Neural cell (in vitro differentiated cells): Measurements from ENCODE around the gene DMAP1. TPM values are rescaled to one million over a fixed set of nuclear protein-coding genes. Genes with fewer than 3 reads are reported as not detected.

ENCODE experiments used
- H2AFZ ChIP-seq: fragments of 200-600, 300-800 bp; sonication (generic), shearing (Covaris generic); 2 replicates; pipeline ENCODE4 v1.6.0; 2014; ENCODE audit warnings: low read depth, mild to moderate bottlenecking, antibody characterized with exemption, low read length, moderate library complexity
- H3F3A ChIP-seq: fragments of 200-600 bp; shearing (Covaris generic); 2 replicates; pipeline ENCODE4 v1.6.1; 2016; ENCODE audit warnings: mild to moderate bottlenecking, moderate library complexity, mixed read lengths, antibody characterized with exemption, low read length; ENCODE audit not compliant: insufficient read depth, poor library complexity, severe bottlenecking
- H3K27ac ChIP-seq: fragments of 200-600, 300-800 bp; sonication (generic), shearing (Covaris generic); 2 replicates; pipeline ENCODE4 v1.5.1; 2014; ENCODE audit warnings: mild to moderate bottlenecking, low read length, moderate library complexity
- H3K27me3 ChIP-seq: fragments of 300-800, 200-600 bp; sonication (generic), shearing (Covaris generic); 2 replicates; pipeline ENCODE4 v1.6.0; 2014; ENCODE audit warnings: mild to moderate bottlenecking, low read depth, low read length, moderate library complexity; ENCODE audit not compliant: insufficient read depth
- H3K36me3 ChIP-seq: fragments of 300-800, 200-600 bp; sonication (generic), shearing (Covaris generic); 2 replicates; pipeline ENCODE4 v1.5.1; 2014; ENCODE audit warnings: mild to moderate bottlenecking, antibody characterized with exemption, low read length, moderate library complexity; ENCODE audit not compliant: insufficient read depth
- H3K4me2 ChIP-seq: fragments of 300-800, 200-600 bp; sonication (generic), shearing (Covaris generic); 2 replicates; pipeline ENCODE4 v1.6.0; 2014; ENCODE audit warnings: mild to moderate bottlenecking, low read length
- H3K4me3 ChIP-seq: fragments of 300-800, 200-600 bp; sonication (generic), shearing (Covaris generic); 2 replicates; pipeline ENCODE4 v1.5.1; 2014; ENCODE audit warnings: mild to moderate bottlenecking, low read length, moderate library complexity
- H3K79me2 ChIP-seq: fragments of 200-600 bp; shearing (Covaris generic); replicated peaks from 2 replicates; pipeline ENCODE4 v1.6.0; 2014; ENCODE audit warnings: mild to moderate bottlenecking, low read length, moderate library complexity; ENCODE audit not compliant: insufficient read depth
- H3K9ac ChIP-seq: fragments of 300-800, 200-600 bp; sonication (generic), shearing (Covaris generic); 2 replicates; pipeline ENCODE4 v1.6.1; 2016; ENCODE audit warnings: mild to moderate bottlenecking, low read length, mixed read lengths
- H3K9me2 ChIP-seq: fragments of 200-600 bp; shearing (Covaris generic); 2 replicates; pipeline ENCODE4 v1.6.1; 2016; ENCODE audit warnings: mild to moderate bottlenecking, low read length, mixed read lengths; ENCODE audit not compliant: insufficient read depth
- H3K9me3 ChIP-seq: fragments of 200-600, 300-800 bp; sonication (generic), shearing (Covaris generic); 2 replicates; pipeline ENCODE4 v1.6.1; 2016; ENCODE audit warnings: mild to moderate bottlenecking, mixed run types, low read length, moderate library complexity, mixed read lengths
- H4K20me1 ChIP-seq: fragments of 200-600 bp; shearing (Covaris generic); 2 replicates; pipeline ENCODE4 v1.6.1; 2016; ENCODE audit warnings: mild to moderate bottlenecking, mixed run types; ENCODE audit not compliant: insufficient read depth
- EP300 ChIP-seq: fragments of 450-650 bp; conservative IDR thresholded peaks from 2 replicates; pipeline ENCODE4 v1.6.1; 2014; ENCODE audit warnings: antibody characterized with exemption, mild to moderate bottlenecking, moderate library complexity; ENCODE audit not compliant: poor library complexity, severe bottlenecking
- EZH2 ChIP-seq: fragments of 200-600, 300-800 bp; shearing (Covaris generic), sonication (generic); IDR thresholded peaks from 2 replicates; pipeline ENCODE4 v1.6.1; 2014; ENCODE audit warnings: antibody characterized with exemption, low read length, borderline replicate concordance, mild to moderate bottlenecking; ENCODE audit not compliant: insufficient read depth, poor library complexity, severe bottlenecking
- MXI1 ChIP-seq: fragments of 450-650 bp; conservative IDR thresholded peaks from 2 replicates; pipeline ENCODE4 v1.6.1; 2014; ENCODE audit warnings: antibody characterized with exemption, mild to moderate bottlenecking; ENCODE audit not compliant: poor library complexity, severe bottlenecking
- POLR2AphosphoS5 ChIP-seq: IDR thresholded peaks from 2 replicates; pipeline ENCODE4 v1.6.1; 2012
- RAD21 ChIP-seq: fragments of 450-650 bp; conservative IDR thresholded peaks from 2 replicates; pipeline ENCODE4 v1.6.1; 2014; ENCODE audit warnings: antibody characterized with exemption, mild to moderate bottlenecking, moderate library complexity
- SMC3 ChIP-seq: fragments of 450-650 bp; conservative IDR thresholded peaks from 2 replicates; pipeline ENCODE4 v1.6.1; 2014; ENCODE audit warnings: antibody characterized with exemption, mild to moderate bottlenecking, moderate library complexity; ENCODE audit not compliant: poor library complexity
- TAF1 ChIP-seq: IDR thresholded peaks from 2 replicates; pipeline ENCODE4 v1.6.1; 2012; ENCODE audit warnings: low read depth
- polyA plus RNA-seq: library from polyadenylated mRNA; depleted of rRNA; stranded (reverse); fragments of >200 nt; gene quantifications from 2 replicates; pipeline ENCODE4 v1.2.3, GENCODE V29; 2014
- TF ChIP-seq, protein P1 (sequence below): fragments of 450-650 bp; IDR thresholded peaks from 2 replicates; pipeline ENCODE4 v1.5.1; 2014; ENCODE audit warnings: antibody characterized with exemption, mild to moderate bottlenecking, moderate library complexity; ENCODE audit not compliant: poor library complexity, severe bottlenecking
- TF ChIP-seq, protein P2 (sequence below): IDR thresholded peaks from 2 replicates; pipeline ENCODE4 v1.6.1; 2012; ENCODE audit warnings: borderline replicate concordance

Gene DMAP1
- polyA plus RNA-seq, 1 donor from 2014 or later = 55.6 TPM

DNA sequence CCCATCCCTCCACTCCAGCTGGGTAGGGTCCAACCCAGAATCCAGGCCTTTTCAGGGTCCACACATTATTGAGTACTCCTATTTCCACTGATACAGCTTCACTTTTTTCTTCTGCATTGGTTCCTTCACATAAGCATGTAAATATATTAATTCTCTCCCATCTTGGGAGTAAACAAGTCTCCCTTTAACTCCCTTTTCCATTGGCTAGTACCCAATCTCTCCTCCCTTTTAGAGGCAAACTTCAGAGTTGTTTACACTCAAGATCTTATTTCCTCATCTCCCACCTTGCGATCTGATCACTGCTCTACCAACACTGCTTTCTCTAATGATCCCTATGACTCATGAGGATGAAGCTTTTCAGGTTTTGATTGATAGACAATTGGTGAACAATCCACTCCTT is 20.3 kb downstream of the DMAP1 start:
- no peak overlapping the region for H3K4me2 ChIP-seq
- no peak overlapping the region for H3K4me3 ChIP-seq
- H3K9me3 ChIP-seq = no peaks in the 10 kb centered on the region
- H3K9ac ChIP-seq = no peak overlapping the region
- H2AFZ ChIP-seq = no peak overlapping the region
- TF ChIP-seq, protein P1, sequence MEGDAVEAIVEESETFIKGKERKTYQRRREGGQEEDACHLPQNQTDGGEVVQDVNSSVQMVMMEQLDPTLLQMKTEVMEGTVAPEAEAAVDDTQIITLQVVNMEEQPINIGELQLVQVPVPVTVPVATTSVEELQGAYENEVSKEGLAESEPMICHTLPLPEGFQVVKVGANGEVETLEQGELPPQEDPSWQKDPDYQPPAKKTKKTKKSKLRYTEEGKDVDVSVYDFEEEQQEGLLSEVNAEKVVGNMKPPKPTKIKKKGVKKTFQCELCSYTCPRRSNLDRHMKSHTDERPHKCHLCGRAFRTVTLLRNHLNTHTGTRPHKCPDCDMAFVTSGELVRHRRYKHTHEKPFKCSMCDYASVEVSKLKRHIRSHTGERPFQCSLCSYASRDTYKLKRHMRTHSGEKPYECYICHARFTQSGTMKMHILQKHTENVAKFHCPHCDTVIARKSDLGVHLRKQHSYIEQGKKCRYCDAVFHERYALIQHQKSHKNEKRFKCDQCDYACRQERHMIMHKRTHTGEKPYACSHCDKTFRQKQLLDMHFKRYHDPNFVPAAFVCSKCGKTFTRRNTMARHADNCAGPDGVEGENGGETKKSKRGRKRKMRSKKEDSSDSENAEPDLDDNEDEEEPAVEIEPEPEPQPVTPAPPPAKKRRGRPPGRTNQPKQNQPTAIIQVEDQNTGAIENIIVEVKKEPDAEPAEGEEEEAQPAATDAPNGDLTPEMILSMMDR = no peak
- TF ChIP-seq, protein P2, sequence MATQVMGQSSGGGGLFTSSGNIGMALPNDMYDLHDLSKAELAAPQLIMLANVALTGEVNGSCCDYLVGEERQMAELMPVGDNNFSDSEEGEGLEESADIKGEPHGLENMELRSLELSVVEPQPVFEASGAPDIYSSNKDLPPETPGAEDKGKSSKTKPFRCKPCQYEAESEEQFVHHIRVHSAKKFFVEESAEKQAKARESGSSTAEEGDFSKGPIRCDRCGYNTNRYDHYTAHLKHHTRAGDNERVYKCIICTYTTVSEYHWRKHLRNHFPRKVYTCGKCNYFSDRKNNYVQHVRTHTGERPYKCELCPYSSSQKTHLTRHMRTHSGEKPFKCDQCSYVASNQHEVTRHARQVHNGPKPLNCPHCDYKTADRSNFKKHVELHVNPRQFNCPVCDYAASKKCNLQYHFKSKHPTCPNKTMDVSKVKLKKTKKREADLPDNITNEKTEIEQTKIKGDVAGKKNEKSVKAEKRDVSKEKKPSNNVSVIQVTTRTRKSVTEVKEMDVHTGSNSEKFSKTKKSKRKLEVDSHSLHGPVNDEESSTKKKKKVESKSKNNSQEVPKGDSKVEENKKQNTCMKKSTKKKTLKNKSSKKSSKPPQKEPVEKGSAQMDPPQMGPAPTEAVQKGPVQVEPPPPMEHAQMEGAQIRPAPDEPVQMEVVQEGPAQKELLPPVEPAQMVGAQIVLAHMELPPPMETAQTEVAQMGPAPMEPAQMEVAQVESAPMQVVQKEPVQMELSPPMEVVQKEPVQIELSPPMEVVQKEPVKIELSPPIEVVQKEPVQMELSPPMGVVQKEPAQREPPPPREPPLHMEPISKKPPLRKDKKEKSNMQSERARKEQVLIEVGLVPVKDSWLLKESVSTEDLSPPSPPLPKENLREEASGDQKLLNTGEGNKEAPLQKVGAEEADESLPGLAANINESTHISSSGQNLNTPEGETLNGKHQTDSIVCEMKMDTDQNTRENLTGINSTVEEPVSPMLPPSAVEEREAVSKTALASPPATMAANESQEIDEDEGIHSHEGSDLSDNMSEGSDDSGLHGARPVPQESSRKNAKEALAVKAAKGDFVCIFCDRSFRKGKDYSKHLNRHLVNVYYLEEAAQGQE = no peak
- TF ChIP-seq EZH2 (no peak), EP300 (no peak), POLR2AphosphoS5 (no peak), MXI1 (no peak), RAD21 (no peak), TAF1 (no peak), SMC3 (no peak)
- H3K27ac ChIP-seq = no peak overlapping the region
- no peaks in the 10 kb centered on the region for H3K27me3 ChIP-seq
- no peaks in the 10 kb centered on the region for H3K9me2 ChIP-seq
- H3K36me3 ChIP-seq = peaks cover 5% of the 10 kb centered on the region
- H3F3A ChIP-seq = no peaks in the 10 kb centered on the region
- H3K79me2 ChIP-seq = no peaks in the 10 kb centered on the region
- no peaks in the 10 kb centered on the region for H4K20me1 ChIP-seq

DNA sequence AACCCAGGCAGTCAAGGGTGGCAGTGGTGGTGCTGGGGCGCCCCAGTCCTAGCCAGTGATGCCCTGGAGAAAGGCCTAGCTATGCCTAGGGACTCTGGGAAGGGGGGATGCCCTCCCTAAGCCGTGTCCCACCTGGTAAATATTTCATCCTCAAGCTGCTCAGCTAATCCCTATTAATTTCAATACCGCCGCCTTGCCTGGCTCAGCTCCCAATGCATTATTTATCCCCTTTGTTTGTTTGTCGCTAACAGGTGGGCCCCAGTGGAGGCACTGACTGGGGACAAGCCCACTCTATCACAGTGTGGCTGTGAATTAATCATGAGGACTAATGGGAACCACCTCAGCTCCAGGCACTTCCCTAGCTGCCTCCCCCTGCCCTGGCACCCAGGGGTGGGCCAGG is 22.5 kb downstream of the DMAP1 start:
- no peaks in the 10 kb centered on the region for H3K9me3 ChIP-seq
- no peaks in the 10 kb centered on the region for H3F3A ChIP-seq
- H4K20me1 ChIP-seq = no peaks in the 10 kb centered on the region
- H3K4me2 ChIP-seq = no peak overlapping the region
- no peaks in the 10 kb centered on the region for H3K9me2 ChIP-seq
- no peak overlapping the region for H3K27ac ChIP-seq
- no peaks in the 10 kb centered on the region for H3K27me3 ChIP-seq
- H3K4me3 ChIP-seq = no peak overlapping the region
- H3K79me2 ChIP-seq = no peaks in the 10 kb centered on the region
- peaks cover 5% of the 10 kb centered on the region for H3K36me3 ChIP-seq
- H2AFZ ChIP-seq = no peak overlapping the region
- H3K9ac ChIP-seq = no peak overlapping the region
- TF ChIP-seq EP300 (no peak), TAF1 (no peak), MXI1 (no peak), POLR2AphosphoS5 (no peak), RAD21 (no peak), SMC3 (no peak), EZH2 (no peak)
- TF ChIP-seq, protein P1 = no peak
- TF ChIP-seq, protein P2 = no peak
